Colonic mucosa (tissue), 4 donors: Measurements from ENCODE around the gene RECK. TPM values are rescaled to one million over a fixed set of nuclear protein-coding genes. Genes with fewer than 3 reads are reported as not detected.
"Not testable (repeated sequence)": the region's sequence is repeated elsewhere in the genome, so short reads cannot be mapped to it uniquely, and the experiment has no call there.

Experiments used
- DNase-seq: peaks from one replicate; pipeline ENCODE4 v3.0.0-alpha.2; 2020
- H3K27ac ChIP-seq: fragments of 200-600 bp; one replicate; pipeline ENCODE4 v1.8.0; 2021
- H3K27me3 ChIP-seq: fragments of 200-600 bp; one replicate; pipeline ENCODE4 v1.8.0; 2021
- H3K36me3 ChIP-seq: fragments of 200-600 bp; one replicate; pipeline ENCODE4 v1.8.0; 2021
- H3K4me1 ChIP-seq: fragments of 200-600 bp; one replicate; pipeline ENCODE4 v1.8.0; 2021; ENCODE audit warnings: mild to moderate bottlenecking
- H3K4me3 ChIP-seq: fragments of 200-600 bp; one replicate; pipeline ENCODE4 v1.8.0; 2021
- H3K9ac ChIP-seq, 2 donors: one replicate each; pipeline ENCODE4 v1.7.0; 2013; ENCODE audit warnings: control low read depth in 2 of 2, low read depth in 2 of 2, low read length in 2 of 2
- H3K9me3 ChIP-seq: fragments of 200-600 bp; one replicate; pipeline ENCODE4 v1.8.0; 2021
- CTCF ChIP-seq: fragments of 200-600 bp; IDR thresholded peaks from one replicate; pipeline ENCODE4 v1.8.0; 2022; ENCODE audit warnings: antibody characterized with exemption, mild to moderate bottlenecking
- intact Hi-C: fragments of 100-400 bp; cut with DNase I; formaldehyde crosslinking; loops from one replicate; pipeline ENCODE4 v1.14.1; 2022
- total RNA-seq, 2 donors: library from RNA; stranded (reverse); fragmentation: NEBNext Ultra II Directional in 1 of 2; extraction: Animal tissue kit (Norgen Biotek cat#: 25700) in 1 of 2; gene quantifications; one replicate each; pipeline ENCODE4 v1.2.1, GENCODE V29; 2021
- donor health status: healthy.
- donor health status: DM: no; HTN: no; CAD: no.
- donor health status: DM: no; HTN: no; CAD: no.

RECK gene
- total RNA-seq, 2 donors from 2014 or later, result 1.6 to 4.5 TPM

DNA sequence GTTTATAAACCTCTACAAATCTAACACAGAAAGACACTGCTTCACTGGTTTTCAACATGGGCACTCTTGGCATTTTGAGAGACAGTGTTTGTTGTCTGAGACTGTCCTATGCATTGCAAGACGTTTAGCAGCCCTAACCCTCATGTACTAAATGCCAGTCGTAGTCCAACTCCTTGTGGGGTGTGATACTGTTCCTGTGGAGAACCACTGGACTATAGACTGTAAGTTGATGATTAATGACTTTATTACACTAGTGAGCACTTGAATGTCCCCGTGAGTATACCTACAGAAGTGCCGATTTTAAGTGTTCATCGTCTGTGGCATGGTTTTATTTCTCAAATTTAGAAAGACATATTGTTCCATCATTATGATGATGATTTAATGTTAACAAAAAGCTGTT, 46.2 kb downstream of the RECK start:
- H3K4me3 ChIP-seq, result no peak overlapping the region
- H3K27ac ChIP-seq, result no peak overlapping the region
- H3K36me3 ChIP-seq, result no peaks in the 10 kb centered on the region
- TF ChIP-seq CTCF, result no peak
- intact Hi-C loops, result no loop called here
- H3K9me3 ChIP-seq, result no peaks in the 10 kb centered on the region
- no peaks in the 10 kb centered on the region for H3K4me1 ChIP-seq
- no peaks in the 10 kb centered on the region for H3K27me3 ChIP-seq
- no peak overlapping the region for H3K9ac ChIP-seq
- no peak for DNase-seq

- H3K4me1 ChIP-seq, result no peaks in the 10 kb centered on the region
- DNase-seq, result no peak
- H3K27ac ChIP-seq, result no peak overlapping the region
- no peaks in the 10 kb centered on the region for H3K27me3 ChIP-seq
- TF ChIP-seq CTCF, result no peak
- H3K4me3 ChIP-seq, result no peak overlapping the region
- H3K9ac ChIP-seq, result no peak overlapping the region
- intact Hi-C loops, result no loop called here
- H3K36me3 ChIP-seq, result no peaks in the 10 kb centered on the region
- H3K9me3 ChIP-seq, result no peaks in the 10 kb centered on the region
These were observed 49.7 kb downstream of the RECK start for GRCh38 chr9:36086442-36086841.

- intact Hi-C loops, result not testable (repeated sequence)
These were observed 50.3 kb downstream of the RECK start for GRCh38 chr9:36087054-36087453.

DNA sequence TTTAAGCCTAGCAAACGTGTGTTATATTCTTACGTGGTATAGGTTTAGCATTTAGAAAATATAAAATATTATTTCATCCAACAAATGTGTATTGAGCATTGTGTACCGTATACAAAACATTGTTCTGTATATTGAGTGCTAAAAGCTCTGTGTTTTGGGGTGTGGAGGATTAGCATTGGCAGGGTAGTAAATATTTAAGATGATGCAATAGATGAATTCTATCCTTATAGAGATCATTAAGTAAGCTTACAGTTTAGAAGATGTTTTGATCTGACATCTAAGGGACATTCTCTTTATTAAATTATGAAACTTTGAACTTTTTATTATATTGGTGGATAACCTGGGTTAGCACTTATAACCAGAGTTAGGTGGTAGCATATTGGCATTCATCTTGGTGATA, 51.3 kb downstream of the RECK start:
- no peak for DNase-seq
- no peaks in the 10 kb centered on the region for H3K27me3 ChIP-seq
- no peaks in the 10 kb centered on the region for H3K4me1 ChIP-seq
- no peaks in the 10 kb centered on the region for H3K9me3 ChIP-seq
- no peak overlapping the region for H3K9ac ChIP-seq
- intact Hi-C loops, result no loop called here
- no peak for TF ChIP-seq CTCF
- no peaks in the 10 kb centered on the region for H3K36me3 ChIP-seq
- no peak overlapping the region for H3K27ac ChIP-seq
- H3K4me3 ChIP-seq, result no peak overlapping the region

More at GRCh38 chr9:36087054-36087453, 50.3 kb downstream of the RECK start:
- H3K27ac ChIP-seq, H3K4me1 ChIP-seq, H3K27me3 ChIP-seq, H3K4me3 ChIP-seq, H3K9me3 ChIP-seq, DNase-seq, H3K9ac ChIP-seq, H3K36me3 ChIP-seq: not testable (repeated sequence)

DNA sequence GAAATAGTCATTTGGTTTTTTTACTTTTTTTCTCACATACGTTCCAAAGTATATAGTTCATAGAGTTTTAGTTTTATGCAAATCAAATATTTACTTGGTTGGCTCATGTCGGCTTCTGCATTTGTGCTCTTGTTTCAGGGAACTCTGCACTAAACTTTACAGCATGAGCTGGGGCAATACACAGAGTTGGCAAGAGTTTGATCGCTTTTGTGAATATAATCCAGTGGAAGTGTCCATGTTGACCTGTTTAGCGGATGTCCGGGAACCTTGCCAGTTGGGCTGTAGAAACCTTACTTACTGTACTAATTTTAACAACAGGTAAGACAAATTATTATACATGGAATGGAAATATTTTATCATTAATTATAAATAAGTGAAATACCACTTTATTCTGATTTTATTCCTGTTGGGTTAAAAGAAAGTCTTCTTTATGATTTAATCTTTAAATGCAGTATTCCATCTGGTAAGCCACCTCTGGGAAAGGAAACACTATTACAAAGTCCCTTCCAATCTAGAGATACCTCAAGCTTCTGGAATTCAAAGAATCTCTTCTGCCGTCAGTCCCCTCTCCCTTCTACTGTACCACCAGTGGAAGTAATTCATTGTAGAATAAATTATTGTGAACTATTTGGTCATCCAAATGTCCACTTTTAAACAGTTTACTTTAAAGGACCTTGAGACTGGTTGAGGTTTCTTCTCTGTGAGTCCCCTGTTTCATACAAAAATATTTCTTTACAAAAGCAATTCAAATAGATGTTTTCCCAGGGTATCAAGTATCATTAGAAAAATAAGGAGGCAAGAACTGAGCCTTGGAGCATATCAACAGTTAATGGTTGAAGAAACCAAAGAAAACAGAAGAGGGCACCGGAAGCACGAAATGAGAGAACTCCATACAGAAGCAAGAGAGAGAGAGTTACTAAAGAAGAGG, 54.6 kb downstream of the RECK start:
- no peaks in the 10 kb centered on the region for H3K36me3 ChIP-seq
- intact Hi-C loops, result no loop called here
- H3K27ac ChIP-seq, result peak overlapping the region; percentile 43
- no peak overlapping the region for H3K4me3 ChIP-seq
- H3K9me3 ChIP-seq, result no peaks in the 10 kb centered on the region
- no peak for TF ChIP-seq CTCF
- H3K4me1 ChIP-seq, result no peaks in the 10 kb centered on the region
- no peaks in the 10 kb centered on the region for H3K27me3 ChIP-seq
- no peak overlapping the region for H3K9ac ChIP-seq
- peak; percentile 77 for DNase-seq

DNA sequence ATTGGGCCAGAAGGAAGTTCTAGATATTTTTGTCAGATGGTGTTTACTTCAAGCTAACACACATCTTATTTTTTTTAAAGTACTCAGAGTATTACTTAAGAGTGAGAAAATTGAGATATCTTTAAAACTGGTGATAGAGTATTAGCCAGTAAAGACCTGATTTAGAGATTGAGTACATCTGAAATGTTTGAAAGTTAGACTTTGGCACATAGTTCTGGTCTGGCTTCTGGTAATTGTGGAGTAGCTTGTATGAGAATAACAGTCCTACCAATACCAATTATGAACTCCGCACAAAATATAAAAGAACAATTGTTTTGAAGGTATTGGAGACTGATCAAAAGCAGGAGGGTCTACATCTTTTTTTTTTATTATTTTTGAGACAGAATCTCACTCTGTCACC, 55.3 kb downstream of the RECK start:
- Histone ChIP-seq H3K9me3 (no peaks in the 10 kb centered on the region), H3K4me1 (no peaks in the 10 kb centered on the region), H3K27me3 (no peaks in the 10 kb centered on the region), H3K4me3 (no peak overlapping the region), H3K36me3 (no peaks in the 10 kb centered on the region), H3K27ac (peak overlapping the region; percentile 43), H3K9ac (no peak overlapping the region)
- TF ChIP-seq CTCF, result no peak
- intact Hi-C loops, result no loop called here
- no peak for DNase-seq
